ENCODE measurements around the gene DUSP18.
"Not testable (repeated sequence)": the region's sequence is repeated elsewhere in the genome, so short reads cannot be mapped to it uniquely, and the experiment has no call there.

Gene DUSP18

GRCh38 chr22:30679895-30680690 is 12.4 kb upstream of the DUSP18 start:
- in situ Hi-C loops (cut with MboI; ENCODE audit: low sequenced_read_pairs): not testable (repeated sequence)

- in situ Hi-C loops (cut with MboI; ENCODE audit: low sequenced_read_pairs): not testable (repeated sequence)
These were observed 8.9 kb upstream of the DUSP18 start for GRCh38 chr22:30676565-30676964.

- in situ Hi-C loops (cut with MboI; ENCODE audit: low sequenced_read_pairs): no loop called here
These were observed 7.8 kb upstream of the DUSP18 start for GRCh38 chr22:30675436-30675835.

GRCh38 chr22:30674482-30674881 is 6.8 kb upstream of the DUSP18 start:
- in situ Hi-C loops (cut with MboI; ENCODE audit: low sequenced_read_pairs): no loop called here

GRCh38 chr22:30673136-30673535 is 5.5 kb upstream of the DUSP18 start:
- in situ Hi-C loops (cut with MboI; ENCODE audit: low sequenced_read_pairs): no loop called here

- in situ Hi-C loops (cut with MboI; ENCODE audit: low sequenced_read_pairs): no loop called here
These were observed 3.4 kb upstream of the DUSP18 start for GRCh38 chr22:30671071-30671470.

- in situ Hi-C loops (cut with MboI; ENCODE audit: low sequenced_read_pairs): no loop called here
These were observed 673 bp upstream of the DUSP18 start for GRCh38 chr22:30668386-30668710.

- in situ Hi-C loops (cut with MboI; ENCODE audit: low sequenced_read_pairs): no loop called here
These were observed 575 bp downstream of the DUSP18 start for GRCh38 chr22:30667107-30667493.

GRCh38 chr22:30665786-30666185 is 1.9 kb downstream of the DUSP18 start:
- in situ Hi-C loops (cut with MboI; ENCODE audit: low sequenced_read_pairs): no loop called here

- in situ Hi-C loops (cut with MboI; ENCODE audit: low sequenced_read_pairs): no loop called here
These were observed 2.4 kb downstream of the DUSP18 start for GRCh38 chr22:30665266-30665665.

GRCh38 chr22:30664798-30665197 is 2.9 kb downstream of the DUSP18 start:
- in situ Hi-C loops (cut with MboI; ENCODE audit: low sequenced_read_pairs): no loop called here

GRCh38 chr22:30662040-30662439 is 5.6 kb downstream of the DUSP18 start:
- in situ Hi-C loops (cut with MboI; ENCODE audit: low sequenced_read_pairs): no loop called here

- in situ Hi-C loops (cut with MboI; ENCODE audit: low sequenced_read_pairs): no loop called here
These were observed 12.1 kb downstream of the DUSP18 start for GRCh38 chr22:30655532-30655931.

- in situ Hi-C loops (cut with MboI; ENCODE audit: low sequenced_read_pairs): no loop called here
These were observed 13.3 kb downstream of the DUSP18 start for GRCh38 chr22:30654361-30654760.

GRCh38 chr22:30652852-30653251 is 14.8 kb downstream of the DUSP18 start:
- in situ Hi-C loops (cut with MboI; ENCODE audit: low sequenced_read_pairs): no loop called here

- in situ Hi-C loops (cut with MboI; ENCODE audit: low sequenced_read_pairs): no loop called here
These were observed 17.1 kb downstream of the DUSP18 start for GRCh38 chr22:30650508-30651116.

- in situ Hi-C loops (cut with MboI; ENCODE audit: low sequenced_read_pairs): loop anchor here (10.0 kb wide), 1 partner anchor 105 kb away; no protein-coding TSS in a partner anchor
These were observed 18.2 kb downstream of the DUSP18 start for GRCh38 chr22:30649430-30650007.

GRCh38 chr22:30648825-30649224 is 18.9 kb downstream of the DUSP18 start:
- in situ Hi-C loops (cut with MboI; ENCODE audit: low sequenced_read_pairs): loop anchor here (10.0 kb wide), 1 partner anchor 106 kb away; no protein-coding TSS in a partner anchor

- in situ Hi-C loops (cut with MboI; ENCODE audit: low sequenced_read_pairs): loop anchor here (10.0 kb wide), 1 partner anchor 107 kb away; no protein-coding TSS in a partner anchor
These were observed 20.1 kb downstream of the DUSP18 start for GRCh38 chr22:30647536-30647935.

GRCh38 chr22:30646518-30647160 is 21.0 kb downstream of the DUSP18 start:
- in situ Hi-C loops (cut with MboI; ENCODE audit: low sequenced_read_pairs): loop anchor here (10.0 kb wide), 1 partner anchor 108 kb away; no protein-coding TSS in a partner anchor

Measured in HL-60/S4 treated with phorbol 12-myristate 13-acetate at 8.2 ng/mL for 4 days and 3 days (cell line).